Neural progenitor cell (in vitro differentiated cells): ENCODE data around the gene OR6J1.

ENCODE experiments used
- EZH2 ChIP-seq: fragments of 200-600 bp; sonication (generic); IDR thresholded peaks from 2 replicates; pipeline ENCODE4 v1.6.1; 2017; ENCODE audit warnings: antibody characterized with exemption, mild to moderate bottlenecking, moderate library complexity
- TF ChIP-seq, protein P1 (sequence below): fragments of 200-600 bp; sonication (generic); IDR thresholded peaks from 2 replicates; pipeline ENCODE4 v1.5.1; 2017; ENCODE audit warnings: antibody characterized with exemption, mild to moderate bottlenecking

DNA sequence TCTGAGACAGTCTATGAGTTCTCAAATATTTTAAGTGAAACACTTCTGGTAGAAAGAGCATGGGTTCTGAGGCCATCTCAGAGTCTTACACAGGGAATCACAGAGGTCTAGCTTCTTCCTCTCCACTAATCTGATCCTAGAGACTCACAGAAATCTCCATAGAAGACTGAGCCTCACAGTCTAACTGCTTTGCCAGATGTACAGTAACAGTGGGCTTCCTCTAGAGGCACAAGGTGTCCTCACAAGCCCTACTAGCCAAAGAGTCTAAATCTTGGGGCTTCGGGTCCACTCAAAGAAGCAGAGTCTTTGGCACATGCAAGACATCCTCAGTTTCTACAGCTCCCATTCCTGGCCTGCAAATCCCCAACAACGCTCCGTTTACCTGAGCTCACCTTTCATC, 14.1 kb downstream of the OR6J1 start:
- TF ChIP-seq, protein P1, sequence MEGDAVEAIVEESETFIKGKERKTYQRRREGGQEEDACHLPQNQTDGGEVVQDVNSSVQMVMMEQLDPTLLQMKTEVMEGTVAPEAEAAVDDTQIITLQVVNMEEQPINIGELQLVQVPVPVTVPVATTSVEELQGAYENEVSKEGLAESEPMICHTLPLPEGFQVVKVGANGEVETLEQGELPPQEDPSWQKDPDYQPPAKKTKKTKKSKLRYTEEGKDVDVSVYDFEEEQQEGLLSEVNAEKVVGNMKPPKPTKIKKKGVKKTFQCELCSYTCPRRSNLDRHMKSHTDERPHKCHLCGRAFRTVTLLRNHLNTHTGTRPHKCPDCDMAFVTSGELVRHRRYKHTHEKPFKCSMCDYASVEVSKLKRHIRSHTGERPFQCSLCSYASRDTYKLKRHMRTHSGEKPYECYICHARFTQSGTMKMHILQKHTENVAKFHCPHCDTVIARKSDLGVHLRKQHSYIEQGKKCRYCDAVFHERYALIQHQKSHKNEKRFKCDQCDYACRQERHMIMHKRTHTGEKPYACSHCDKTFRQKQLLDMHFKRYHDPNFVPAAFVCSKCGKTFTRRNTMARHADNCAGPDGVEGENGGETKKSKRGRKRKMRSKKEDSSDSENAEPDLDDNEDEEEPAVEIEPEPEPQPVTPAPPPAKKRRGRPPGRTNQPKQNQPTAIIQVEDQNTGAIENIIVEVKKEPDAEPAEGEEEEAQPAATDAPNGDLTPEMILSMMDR, result no peak
- TF ChIP-seq EZH2, result no peak
